ENCODE measurements around the gene FCGR3B. TPM values are rescaled to one million over a fixed set of nuclear protein-coding genes. Genes with fewer than 3 reads are reported as not detected.
"Not testable (repeated sequence)": the region's sequence is repeated elsewhere in the genome, so short reads cannot be mapped to it uniquely, and the experiment has no call there.

The FCGR3B gene
- total RNA-seq, 1 experiment from 2014 or later = not detected

DNA sequence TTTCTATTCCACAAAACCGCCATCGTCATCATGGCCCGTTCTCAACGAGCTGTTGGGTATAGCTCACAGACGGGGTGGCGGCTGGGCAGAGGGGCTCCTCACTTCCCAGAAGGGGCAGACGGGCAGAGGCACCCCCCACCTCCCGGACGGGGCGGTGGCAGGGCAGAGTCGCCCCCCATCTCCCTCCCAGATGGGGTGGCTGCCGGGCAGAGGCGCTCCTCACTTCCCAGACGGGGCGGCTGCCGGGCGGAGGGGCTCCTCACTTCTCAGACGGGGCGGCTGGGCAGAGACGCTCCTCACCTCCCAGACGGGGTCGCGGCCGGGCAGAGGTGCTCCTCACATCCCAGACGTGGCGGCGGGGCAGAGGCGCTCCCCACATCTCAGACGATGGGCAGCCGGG lies 14.6 kb downstream of the FCGR3B start:
- H3K36me3 ChIP-seq (ENCODE audit: insufficient read depth, low read length); H3K79me2 ChIP-seq (ENCODE audit: low read length); H3K9ac ChIP-seq (ENCODE audit: low read length); H3K4me3 ChIP-seq (ENCODE audit: low read length); H3K4me2 ChIP-seq (ENCODE audit: low read depth, low read length, poor library complexity, severe bottlenecking); H3K9me3 ChIP-seq (ENCODE audit: low read length); H3K27ac ChIP-seq (ENCODE audit: low read length); H3K4me1 ChIP-seq (ENCODE audit: low read length); H2AFZ ChIP-seq (ENCODE audit: low read length); H3K27me3 ChIP-seq (ENCODE audit: low read length); DNase-seq; H4K20me1 ChIP-seq (ENCODE audit: insufficient read depth, low read depth, low read length); H3K9me2 ChIP-seq (replicated peaks; ENCODE audit: insufficient read depth, low read length): not testable (repeated sequence)

DNA sequence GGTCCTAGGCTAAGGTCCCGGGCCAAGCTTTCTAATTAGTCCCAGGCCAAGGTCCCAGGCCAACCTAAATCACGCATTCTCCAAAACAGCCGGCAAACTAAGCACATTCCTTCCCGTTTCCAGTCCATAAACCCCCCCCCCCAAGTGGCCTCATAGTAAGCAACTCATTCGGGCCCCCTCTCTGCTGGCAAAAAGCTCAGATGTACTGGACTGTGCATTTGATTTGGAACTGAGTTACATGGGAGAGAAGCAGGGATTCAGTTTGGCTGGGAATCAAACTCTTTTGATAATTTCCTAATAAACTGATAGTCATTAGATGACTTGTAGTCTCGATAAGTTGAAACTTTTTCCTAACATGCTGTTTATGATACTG lies 17.8 kb downstream of the FCGR3B start:
- H2AFZ ChIP-seq (ENCODE audit: low read length); H3K9me2 ChIP-seq (replicated peaks; ENCODE audit: insufficient read depth, low read length); DNase-seq; H3K4me3 ChIP-seq (ENCODE audit: low read length); H3K9me3 ChIP-seq (ENCODE audit: low read length); H3K4me2 ChIP-seq (ENCODE audit: low read depth, low read length, poor library complexity, severe bottlenecking); H3K4me1 ChIP-seq (ENCODE audit: low read length); H4K20me1 ChIP-seq (ENCODE audit: insufficient read depth, low read depth, low read length); H3K9ac ChIP-seq (ENCODE audit: low read length); H3K79me2 ChIP-seq (ENCODE audit: low read length); H3K36me3 ChIP-seq (ENCODE audit: insufficient read depth, low read length); H3K27ac ChIP-seq (ENCODE audit: low read length); H3K27me3 ChIP-seq (ENCODE audit: low read length): not testable (repeated sequence)

- H3K27ac ChIP-seq (ENCODE audit: low read length); H3K4me3 ChIP-seq (ENCODE audit: low read length); H3K9me3 ChIP-seq (ENCODE audit: low read length); H3K79me2 ChIP-seq (ENCODE audit: low read length); H4K20me1 ChIP-seq (ENCODE audit: insufficient read depth, low read depth, low read length); H3K4me1 ChIP-seq (ENCODE audit: low read length); H2AFZ ChIP-seq (ENCODE audit: low read length); H3K36me3 ChIP-seq (ENCODE audit: insufficient read depth, low read length); H3K9me2 ChIP-seq (replicated peaks; ENCODE audit: insufficient read depth, low read length); H3K4me2 ChIP-seq (ENCODE audit: low read depth, low read length, poor library complexity, severe bottlenecking); H3K27me3 ChIP-seq (ENCODE audit: low read length); DNase-seq; H3K9ac ChIP-seq (ENCODE audit: low read length): not testable (repeated sequence)
Measured at GRCh38 chr1:161612322-161613141, 18.4 kb downstream of the FCGR3B start.

- H4K20me1 ChIP-seq (ENCODE audit: insufficient read depth, low read depth, low read length); H3K9me3 ChIP-seq (ENCODE audit: low read length); H3K27ac ChIP-seq (ENCODE audit: low read length); H3K79me2 ChIP-seq (ENCODE audit: low read length); H3K27me3 ChIP-seq (ENCODE audit: low read length); H3K4me2 ChIP-seq (ENCODE audit: low read depth, low read length, poor library complexity, severe bottlenecking); H3K9me2 ChIP-seq (replicated peaks; ENCODE audit: insufficient read depth, low read length); H3K4me1 ChIP-seq (ENCODE audit: low read length); H3K36me3 ChIP-seq (ENCODE audit: insufficient read depth, low read length); H3K9ac ChIP-seq (ENCODE audit: low read length); H2AFZ ChIP-seq (ENCODE audit: low read length); H3K4me3 ChIP-seq (ENCODE audit: low read length): not testable (repeated sequence)
- peak; percentile 52 for DNase-seq
Measured at GRCh38 chr1:161611866-161612321, 19.1 kb downstream of the FCGR3B start.

- H3K4me3 ChIP-seq (ENCODE audit: low read length); H2AFZ ChIP-seq (ENCODE audit: low read length); H3K9me3 ChIP-seq (ENCODE audit: low read length); H3K4me2 ChIP-seq (ENCODE audit: low read depth, low read length, poor library complexity, severe bottlenecking); H3K4me1 ChIP-seq (ENCODE audit: low read length); H3K9ac ChIP-seq (ENCODE audit: low read length); H3K36me3 ChIP-seq (ENCODE audit: insufficient read depth, low read length); H3K79me2 ChIP-seq (ENCODE audit: low read length); H4K20me1 ChIP-seq (ENCODE audit: insufficient read depth, low read depth, low read length); H3K9me2 ChIP-seq (replicated peaks; ENCODE audit: insufficient read depth, low read length); DNase-seq; H3K27ac ChIP-seq (ENCODE audit: low read length); H3K27me3 ChIP-seq (ENCODE audit: low read length): not testable (repeated sequence)
Measured at GRCh38 chr1:161610198-161610597, 20.8 kb downstream of the FCGR3B start.

- not testable (repeated sequence) for H3K9me3 ChIP-seq (ENCODE audit: low read length); H3K79me2 ChIP-seq (ENCODE audit: low read length); H3K4me3 ChIP-seq (ENCODE audit: low read length); H2AFZ ChIP-seq (ENCODE audit: low read length); H3K27ac ChIP-seq (ENCODE audit: low read length); H3K9ac ChIP-seq (ENCODE audit: low read length); H4K20me1 ChIP-seq (ENCODE audit: insufficient read depth, low read depth, low read length); H3K36me3 ChIP-seq (ENCODE audit: insufficient read depth, low read length); H3K9me2 ChIP-seq (replicated peaks; ENCODE audit: insufficient read depth, low read length); H3K4me1 ChIP-seq (ENCODE audit: low read length); H3K27me3 ChIP-seq (ENCODE audit: low read length); DNase-seq; H3K4me2 ChIP-seq (ENCODE audit: low read depth, low read length, poor library complexity, severe bottlenecking)
Measured at GRCh38 chr1:161606541-161607336, 24.2 kb downstream of the FCGR3B start.

- not testable (repeated sequence) for H3K79me2 ChIP-seq (ENCODE audit: low read length); H2AFZ ChIP-seq (ENCODE audit: low read length); H4K20me1 ChIP-seq (ENCODE audit: insufficient read depth, low read depth, low read length); H3K9me2 ChIP-seq (replicated peaks; ENCODE audit: insufficient read depth, low read length); H3K27ac ChIP-seq (ENCODE audit: low read length); H3K9ac ChIP-seq (ENCODE audit: low read length); H3K27me3 ChIP-seq (ENCODE audit: low read length); H3K4me1 ChIP-seq (ENCODE audit: low read length); H3K4me2 ChIP-seq (ENCODE audit: low read depth, low read length, poor library complexity, severe bottlenecking); H3K36me3 ChIP-seq (ENCODE audit: insufficient read depth, low read length); H3K9me3 ChIP-seq (ENCODE audit: low read length); DNase-seq; H3K4me3 ChIP-seq (ENCODE audit: low read length)
Measured at GRCh38 chr1:161605762-161606540, 25.0 kb downstream of the FCGR3B start.

- not testable (repeated sequence) for H3K9me3 ChIP-seq (ENCODE audit: low read length); H3K4me3 ChIP-seq (ENCODE audit: low read length); H3K4me2 ChIP-seq (ENCODE audit: low read depth, low read length, poor library complexity, severe bottlenecking); H2AFZ ChIP-seq (ENCODE audit: low read length); H3K36me3 ChIP-seq (ENCODE audit: insufficient read depth, low read length); H3K4me1 ChIP-seq (ENCODE audit: low read length); H3K9ac ChIP-seq (ENCODE audit: low read length); H3K79me2 ChIP-seq (ENCODE audit: low read length); H3K9me2 ChIP-seq (replicated peaks; ENCODE audit: insufficient read depth, low read length); H3K27ac ChIP-seq (ENCODE audit: low read length); H3K27me3 ChIP-seq (ENCODE audit: low read length); H4K20me1 ChIP-seq (ENCODE audit: insufficient read depth, low read depth, low read length)
- peak; percentile 37 for DNase-seq
Measured at GRCh38 chr1:161605024-161605423, 26.0 kb downstream of the FCGR3B start.
